ENCODE results near the gene HEXD.

GRCh38 chr17:82480318-82480717, 62.2 kb downstream of the HEXD start:
- TF ChIP-seq CTCF (IDR thresholded peaks at IDR 0.05) (no peak), POLR2A (IDR thresholded peaks at IDR 0.05) (no peak)
